GM21786 (cell line): ENCODE data around the gene LRP4.
A peak's percentile ranks its signal among the peaks of the same experiment; 100 is the strongest.
"Not testable (repeated sequence)": the region's sequence is repeated elsewhere in the genome, so short reads cannot be mapped to it uniquely, and the experiment has no call there.

Source experiments
- ATAC-seq: cut with Tn5 transposase; IDR thresholded peaks from one replicate; pipeline ENCODE4 v1.9.1; 2021; ENCODE audit not compliant: unreplicated experiment

Gene LRP4, protein sequence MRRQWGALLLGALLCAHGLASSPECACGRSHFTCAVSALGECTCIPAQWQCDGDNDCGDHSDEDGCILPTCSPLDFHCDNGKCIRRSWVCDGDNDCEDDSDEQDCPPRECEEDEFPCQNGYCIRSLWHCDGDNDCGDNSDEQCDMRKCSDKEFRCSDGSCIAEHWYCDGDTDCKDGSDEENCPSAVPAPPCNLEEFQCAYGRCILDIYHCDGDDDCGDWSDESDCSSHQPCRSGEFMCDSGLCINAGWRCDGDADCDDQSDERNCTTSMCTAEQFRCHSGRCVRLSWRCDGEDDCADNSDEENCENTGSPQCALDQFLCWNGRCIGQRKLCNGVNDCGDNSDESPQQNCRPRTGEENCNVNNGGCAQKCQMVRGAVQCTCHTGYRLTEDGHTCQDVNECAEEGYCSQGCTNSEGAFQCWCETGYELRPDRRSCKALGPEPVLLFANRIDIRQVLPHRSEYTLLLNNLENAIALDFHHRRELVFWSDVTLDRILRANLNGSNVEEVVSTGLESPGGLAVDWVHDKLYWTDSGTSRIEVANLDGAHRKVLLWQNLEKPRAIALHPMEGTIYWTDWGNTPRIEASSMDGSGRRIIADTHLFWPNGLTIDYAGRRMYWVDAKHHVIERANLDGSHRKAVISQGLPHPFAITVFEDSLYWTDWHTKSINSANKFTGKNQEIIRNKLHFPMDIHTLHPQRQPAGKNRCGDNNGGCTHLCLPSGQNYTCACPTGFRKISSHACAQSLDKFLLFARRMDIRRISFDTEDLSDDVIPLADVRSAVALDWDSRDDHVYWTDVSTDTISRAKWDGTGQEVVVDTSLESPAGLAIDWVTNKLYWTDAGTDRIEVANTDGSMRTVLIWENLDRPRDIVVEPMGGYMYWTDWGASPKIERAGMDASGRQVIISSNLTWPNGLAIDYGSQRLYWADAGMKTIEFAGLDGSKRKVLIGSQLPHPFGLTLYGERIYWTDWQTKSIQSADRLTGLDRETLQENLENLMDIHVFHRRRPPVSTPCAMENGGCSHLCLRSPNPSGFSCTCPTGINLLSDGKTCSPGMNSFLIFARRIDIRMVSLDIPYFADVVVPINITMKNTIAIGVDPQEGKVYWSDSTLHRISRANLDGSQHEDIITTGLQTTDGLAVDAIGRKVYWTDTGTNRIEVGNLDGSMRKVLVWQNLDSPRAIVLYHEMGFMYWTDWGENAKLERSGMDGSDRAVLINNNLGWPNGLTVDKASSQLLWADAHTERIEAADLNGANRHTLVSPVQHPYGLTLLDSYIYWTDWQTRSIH (N-terminal part only)

DNA sequence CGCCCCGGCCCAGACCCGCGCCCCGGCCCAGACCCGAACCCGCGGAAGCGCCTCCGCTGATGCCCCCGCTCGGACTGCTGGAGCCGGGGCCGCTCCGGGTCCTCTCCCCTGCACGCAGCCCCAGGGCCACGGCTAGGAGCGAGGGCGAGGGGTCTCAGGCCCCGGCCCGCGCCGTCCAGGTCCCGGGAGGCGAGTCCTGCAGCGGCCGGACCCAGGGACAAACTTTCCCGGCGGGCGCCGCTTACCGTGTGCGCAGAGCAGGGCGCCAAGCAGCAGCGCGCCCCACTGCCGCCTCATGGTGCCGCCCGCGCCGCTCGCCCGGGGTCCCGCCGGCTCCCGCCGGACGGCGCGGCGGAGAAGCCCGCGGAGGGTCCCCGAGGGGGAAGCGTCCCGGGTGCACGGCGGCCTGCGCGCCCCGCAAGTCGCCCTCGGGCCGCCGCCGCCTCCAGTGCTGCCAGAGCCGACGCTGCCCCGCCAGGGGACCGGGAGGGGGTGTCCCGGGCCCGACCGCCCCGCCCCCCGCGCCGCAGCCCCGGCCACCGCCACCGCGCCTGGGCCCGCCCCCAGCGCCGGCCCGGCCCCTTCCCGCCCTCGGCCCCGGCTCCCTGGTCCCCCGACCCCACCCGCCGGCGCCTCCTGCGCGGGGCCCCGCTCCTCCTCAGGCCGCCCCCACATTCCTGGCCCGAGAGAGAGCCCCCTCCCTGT, at the start of gene LRP4:
Gene LRP4, minus strand, starts transcription at position 468 of the 705 bp plus-strand sequence. Its CDS starts 171 bp downstream, at position 297.
- peak; percentile 53 for ATAC-seq

DNA sequence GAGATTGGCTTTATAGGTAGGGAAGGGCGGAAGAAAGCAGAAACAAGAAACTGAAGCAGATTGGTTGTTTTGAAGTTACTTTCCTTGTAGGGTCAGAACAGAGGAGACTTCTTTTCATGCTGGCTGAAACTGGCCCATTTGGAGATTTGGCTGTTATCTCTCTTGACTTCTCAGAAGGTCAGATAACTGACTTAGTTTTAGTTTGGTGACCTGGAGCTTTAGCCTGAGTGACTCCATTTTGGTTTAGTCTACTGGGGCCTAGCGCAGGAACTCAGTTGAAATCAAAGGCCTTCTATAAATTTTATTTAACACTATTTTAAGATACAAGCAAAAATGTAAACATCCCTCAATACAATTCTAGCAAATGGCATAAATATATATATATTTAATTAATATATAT, 49.6 kb upstream of the LRP4 start:
- ATAC-seq: no peak

DNA sequence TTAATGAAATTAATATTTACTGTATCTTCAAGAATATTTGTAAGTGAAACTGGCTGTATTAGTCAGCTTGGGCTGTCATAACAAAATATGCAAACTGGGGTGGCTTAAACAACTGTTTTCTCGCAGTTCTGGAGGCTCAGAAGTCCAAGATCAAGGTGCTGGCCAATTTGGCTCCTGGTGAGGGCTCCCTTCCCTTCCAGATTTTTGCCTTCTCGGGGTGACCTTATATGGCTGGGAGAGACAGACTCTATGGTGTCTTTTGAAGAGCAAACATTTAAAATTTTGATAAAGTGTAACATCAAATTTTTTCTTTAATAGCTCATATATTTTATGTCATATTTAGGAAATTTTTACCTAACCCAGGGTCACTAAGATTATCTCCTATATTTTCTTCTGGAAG, 48.4 kb upstream of the LRP4 start:
- no peak for ATAC-seq

DNA sequence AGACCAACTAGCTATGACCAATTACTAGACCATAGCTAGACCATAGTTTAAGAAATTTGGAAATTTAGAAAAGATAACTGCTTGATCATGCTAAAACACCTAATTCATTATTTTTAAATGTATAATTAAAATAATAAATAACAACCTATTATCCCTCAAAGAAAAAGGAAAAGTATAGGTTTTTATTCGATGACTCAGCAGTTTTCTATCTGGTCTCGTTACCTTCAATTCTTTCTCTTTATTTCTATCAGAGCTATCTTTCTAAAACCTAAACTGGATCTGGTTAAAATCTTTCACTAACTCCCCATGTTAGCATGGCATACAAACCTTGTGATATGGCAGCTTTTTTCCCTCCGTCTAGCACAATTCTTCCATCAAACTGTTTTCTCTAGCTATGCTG, 45.5 kb upstream of the LRP4 start:
- no peak for ATAC-seq

DNA sequence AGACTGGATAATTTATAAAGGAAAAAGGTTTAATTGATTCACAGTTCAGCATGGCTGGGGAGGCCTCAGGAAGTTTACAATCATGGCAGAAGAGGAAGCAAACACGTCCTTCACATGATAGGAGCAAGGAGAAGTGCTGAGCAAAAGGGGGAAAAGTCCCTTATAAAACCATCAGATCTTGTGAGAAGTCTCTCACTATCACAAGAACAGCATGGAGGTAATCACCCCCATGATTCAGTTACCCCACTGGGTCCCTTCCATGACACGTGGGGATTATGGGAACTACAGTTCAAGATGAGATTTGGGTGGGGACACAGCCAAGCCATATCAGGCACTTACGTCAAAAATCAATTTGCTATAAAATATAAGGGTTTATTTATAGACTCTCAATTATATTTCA, 43.5 kb upstream of the LRP4 start:
- not testable (repeated sequence) for ATAC-seq

DNA sequence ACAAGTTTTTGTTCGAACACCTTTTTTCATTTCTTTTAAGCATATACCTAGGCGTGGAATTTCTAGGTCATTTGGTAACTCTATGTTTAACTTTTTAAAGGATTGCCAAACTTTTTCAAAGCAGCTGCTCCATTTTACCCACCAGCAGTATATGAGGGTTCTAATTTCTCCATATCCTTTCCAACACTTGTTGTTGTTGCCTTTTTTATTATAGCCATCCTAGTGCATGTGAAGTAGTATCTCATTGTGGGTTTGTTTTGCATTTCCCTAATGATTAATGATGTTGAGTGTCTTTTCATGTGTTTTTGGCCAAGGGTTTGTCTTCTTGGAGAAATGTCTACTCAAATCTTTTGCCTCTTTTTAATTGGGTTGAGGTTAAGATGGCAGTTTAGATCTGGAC, 42.7 kb upstream of the LRP4 start:
- ATAC-seq: no peak

DNA sequence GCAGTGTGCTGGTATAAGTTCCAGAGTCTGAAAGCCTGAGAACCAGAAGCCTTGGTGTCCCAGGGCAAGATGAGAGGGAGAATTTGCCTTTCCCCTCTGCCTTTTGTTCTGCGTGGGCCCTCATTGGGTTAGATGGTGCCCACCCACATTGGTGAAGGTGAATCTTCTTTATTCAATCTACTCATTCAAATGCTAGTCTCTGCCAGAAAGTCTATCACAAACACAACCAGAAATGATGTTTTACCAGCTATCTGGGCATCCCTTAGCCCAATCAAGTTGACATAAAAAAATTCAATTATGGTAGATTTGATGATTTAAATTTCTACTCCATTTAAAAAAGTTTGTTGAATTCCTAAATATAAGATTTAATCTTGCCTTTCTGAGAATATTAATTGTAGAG, 40.4 kb upstream of the LRP4 start:
- no peak for ATAC-seq

DNA sequence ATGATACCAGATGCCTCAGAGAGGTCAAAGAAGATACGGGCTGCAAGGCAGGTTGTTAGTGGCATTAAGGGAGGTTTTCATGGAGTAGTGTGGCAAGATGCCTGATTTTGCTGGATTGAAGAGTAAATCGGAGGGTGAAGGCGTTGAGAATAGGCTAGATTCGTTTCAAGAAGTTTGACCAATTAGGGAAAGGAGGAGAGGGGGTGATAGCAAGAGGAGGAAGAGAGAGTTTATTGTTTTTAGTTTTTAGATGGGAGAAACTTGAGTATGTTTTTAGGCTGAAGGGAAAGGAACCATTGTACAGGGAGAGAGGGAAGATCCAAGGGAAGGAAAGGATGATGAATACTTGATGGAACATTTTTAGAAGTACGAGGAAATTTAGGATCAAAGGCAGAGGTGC, 34.7 kb upstream of the LRP4 start:
- ATAC-seq: no peak

DNA sequence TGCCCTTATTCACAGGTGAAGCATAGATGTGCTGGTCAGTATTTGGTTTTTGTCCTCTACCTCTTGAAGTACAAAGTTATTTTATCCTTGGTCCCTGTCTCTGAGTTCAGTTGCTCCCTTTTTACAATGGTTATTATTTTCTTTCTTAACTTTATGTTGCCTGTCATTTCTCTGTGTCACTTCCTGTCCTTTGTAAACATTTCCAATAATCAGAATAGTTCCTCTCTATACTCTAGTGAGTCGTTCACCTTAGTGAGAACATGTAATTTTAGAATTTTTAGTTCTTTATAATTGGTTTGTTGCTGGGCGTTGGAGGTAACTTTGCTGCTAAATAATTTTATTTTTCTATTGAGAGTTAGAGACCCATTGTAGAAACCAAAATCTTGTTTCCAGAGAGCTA, 34.2 kb upstream of the LRP4 start:
- ATAC-seq: no peak

DNA sequence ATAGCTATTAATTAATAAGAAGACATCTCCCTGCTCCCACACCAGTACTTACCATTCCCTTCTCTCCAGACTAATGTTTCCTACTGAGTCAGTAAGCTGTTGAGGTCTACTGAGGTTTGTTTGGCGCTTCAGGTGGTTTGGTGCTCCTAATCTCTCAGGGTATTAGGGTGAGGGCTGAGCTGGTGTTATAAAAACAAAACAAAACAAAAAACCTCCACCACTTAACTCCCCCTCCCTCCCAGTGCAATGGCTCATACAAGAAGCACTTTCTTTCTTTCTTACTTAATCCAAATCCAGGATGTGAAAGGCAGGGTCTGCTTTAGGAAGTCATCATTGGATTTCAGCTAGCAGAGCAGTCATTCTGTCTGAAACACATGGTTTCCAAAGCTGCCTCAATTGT, 33.5 kb upstream of the LRP4 start:
- ATAC-seq: no peak

DNA sequence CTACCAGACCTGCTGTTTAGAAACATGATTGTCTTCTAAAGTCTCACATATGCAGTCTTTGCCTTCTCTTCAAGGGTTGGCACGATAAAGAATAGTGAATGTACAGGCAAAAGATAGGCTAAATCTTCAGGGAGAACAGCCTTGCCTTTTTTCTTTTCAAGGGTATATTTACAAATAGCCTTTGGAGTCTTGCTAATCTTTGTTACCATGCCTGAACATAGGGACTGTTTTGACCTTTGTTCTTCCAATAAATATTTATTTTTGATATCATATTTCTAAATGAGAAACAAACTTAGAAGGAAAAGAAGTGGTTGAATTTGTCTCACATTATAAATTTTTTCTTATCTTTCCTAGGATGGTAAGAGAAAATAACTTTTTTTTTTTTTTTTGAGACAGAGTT, 30.9 kb upstream of the LRP4 start:
- no peak for ATAC-seq

DNA sequence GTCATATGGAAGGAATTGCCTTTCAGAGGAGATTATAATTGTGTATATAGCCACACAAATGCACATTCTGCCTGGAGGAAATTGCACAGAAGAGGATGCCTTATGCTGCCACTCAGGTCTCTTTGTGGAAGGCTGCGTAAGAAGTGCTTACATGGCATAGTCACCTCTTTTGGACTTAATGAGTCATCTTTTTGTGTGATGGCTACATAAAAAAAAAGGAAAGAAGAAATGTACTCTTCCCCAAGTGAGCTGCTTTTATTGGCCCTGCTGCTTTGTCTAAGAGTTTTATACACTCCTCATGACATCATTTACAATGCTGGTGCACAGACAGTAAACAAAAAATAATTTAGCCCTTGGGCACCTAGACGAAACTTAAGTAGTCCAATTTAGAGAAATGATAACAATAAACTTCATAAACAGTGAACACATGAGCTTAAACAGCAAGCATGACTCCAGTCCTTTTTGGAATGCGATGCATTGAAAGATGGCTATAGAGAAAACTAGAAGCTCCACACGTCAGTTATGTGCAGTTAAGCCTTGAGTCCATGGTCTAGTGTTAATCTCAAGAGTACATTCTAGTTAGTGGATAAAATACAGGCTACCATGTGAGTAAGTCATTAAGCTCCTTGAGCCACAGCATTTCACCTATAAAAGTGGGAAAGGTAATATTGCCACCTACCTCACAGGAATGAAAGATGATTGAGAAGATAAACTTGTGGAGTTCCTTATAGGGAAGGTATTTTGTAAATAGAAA, 30.2 kb upstream of the LRP4 start:
- no peak for ATAC-seq

DNA sequence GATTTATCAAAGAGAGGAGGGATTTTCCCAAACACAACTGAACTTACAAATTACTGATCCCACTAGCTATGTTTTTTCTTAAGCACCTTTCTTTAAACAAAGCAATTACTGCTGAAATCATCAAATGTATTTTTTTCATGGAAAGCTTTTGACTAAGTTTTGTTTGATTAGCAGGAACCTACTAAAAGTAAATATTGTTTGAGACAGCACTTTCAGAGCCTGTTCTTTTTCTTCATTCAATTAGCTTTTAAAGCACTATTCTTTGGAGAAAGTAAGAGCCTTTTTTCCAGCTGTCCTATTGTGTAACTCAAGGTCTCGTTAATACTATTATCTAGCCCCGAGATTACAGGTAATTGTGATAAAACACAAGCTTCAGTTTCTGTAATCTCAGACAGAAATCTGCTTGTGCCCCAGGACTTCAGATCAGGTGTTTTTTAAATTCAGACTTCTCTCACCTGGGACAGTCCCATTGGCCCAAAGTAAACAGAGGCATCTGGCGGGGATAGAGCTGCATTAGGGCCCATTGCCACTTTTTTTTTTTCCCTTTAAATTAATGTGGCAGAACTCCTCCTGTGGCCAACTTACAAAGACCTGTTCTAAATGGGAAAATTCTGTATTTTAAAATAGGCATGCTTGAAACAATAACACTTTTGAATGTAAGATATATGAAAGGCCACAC, 29.2 kb upstream of the LRP4 start:
- no peak for ATAC-seq

DNA sequence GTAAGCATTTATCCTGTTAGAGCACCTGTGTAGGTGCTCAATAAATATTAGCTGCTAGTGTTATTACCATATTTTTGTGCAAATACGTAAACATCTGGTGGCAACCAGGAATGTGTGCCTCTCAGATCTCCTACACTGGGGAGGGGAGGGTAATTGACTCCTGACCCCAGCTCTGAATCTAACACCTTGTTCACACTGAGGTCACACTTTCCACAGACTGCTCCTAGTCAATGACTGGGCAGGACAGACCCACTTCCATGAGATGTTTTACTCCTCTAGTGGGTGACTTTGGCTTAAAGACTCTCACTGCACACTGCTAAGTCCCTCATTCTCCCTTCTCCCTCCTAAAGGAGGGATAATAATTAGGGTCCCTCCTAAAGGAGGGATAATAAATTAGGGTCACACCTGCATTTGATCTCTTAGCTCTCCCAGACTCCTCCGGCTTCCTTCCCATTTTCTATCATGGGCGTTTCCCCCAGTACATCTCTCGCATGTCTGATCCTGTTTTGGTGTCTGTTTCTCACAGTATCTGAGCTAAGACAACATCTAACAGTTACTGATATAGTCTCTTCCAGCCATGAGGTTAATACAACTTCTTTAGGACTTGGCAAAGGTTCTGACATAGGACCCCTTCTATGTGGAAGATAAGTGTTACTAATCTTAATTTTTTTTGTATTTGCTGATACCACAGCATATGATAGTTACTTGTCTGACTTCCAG, 26.2 kb upstream of the LRP4 start:
- ATAC-seq: no peak

DNA sequence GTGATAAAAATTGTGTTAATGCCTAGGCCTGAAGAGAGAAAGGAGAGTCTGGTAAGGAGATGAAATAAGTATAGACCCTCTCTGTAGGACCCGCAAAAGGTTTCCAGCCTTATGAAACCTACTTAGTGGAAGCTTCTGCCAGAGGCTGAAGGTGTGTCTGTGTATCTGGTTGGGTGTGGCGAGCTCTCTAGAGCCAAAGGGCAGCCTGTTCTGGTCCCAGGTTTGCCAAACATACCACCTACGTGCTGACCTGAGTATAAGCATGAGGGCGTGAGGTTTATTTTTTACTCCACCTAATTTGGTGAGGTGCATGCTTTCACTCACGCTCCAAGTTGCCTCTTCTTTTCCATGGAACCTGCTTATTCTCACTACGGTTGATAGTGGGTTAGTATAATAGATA, 23.8 kb upstream of the LRP4 start:
- ATAC-seq: no peak

DNA sequence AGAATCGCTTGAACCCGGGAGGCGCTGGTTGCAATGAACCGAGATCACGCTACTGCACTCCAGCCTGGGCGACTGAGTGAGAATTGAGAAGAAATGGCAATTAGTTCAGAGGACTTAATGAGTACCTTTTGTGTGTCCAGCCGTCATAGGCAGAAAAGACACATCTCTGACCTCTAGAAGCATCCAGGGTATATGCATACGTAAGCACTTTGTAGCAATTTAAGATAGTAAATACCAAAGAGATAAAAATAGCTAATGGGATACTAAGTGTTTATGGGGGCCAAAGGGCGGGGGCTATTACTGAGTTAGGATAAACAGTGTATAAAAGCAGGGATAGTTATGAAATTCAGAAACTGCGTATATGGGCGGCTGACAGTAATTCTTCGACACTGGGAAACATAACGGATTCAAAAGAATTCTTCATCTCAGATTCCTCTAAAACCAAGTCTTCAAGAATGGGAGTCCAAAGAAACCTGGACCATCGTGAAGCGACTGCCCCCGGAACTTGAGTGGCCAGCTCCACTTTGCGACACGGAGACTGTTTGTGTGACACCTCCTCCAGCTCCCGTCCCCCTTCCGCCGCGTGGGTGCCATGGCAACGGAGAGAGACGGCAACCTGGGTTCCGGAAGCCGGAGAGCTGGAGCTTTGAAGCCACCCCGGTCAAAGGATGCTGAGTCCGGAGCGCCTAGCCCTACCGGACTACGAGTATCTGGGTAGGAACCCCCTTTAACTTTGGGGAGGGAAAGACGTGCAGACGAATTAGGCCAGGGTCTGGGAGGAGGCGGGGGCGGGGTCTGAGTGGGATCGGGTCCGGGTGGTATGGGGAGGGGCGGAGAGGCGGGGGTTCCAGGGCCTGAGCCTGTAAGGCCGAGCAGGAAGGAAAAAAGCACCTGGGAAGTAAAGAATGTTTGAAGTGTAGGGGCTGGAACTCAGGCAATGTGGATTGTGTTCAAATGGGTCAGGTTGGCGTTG, 18.1 kb upstream of the LRP4 start, which contains the start of gene CSTPP1:
Gene CSTPP1, plus strand, starts transcription at position 624 of the 973 bp plus-strand sequence. Its CDS starts 45 bp downstream, at position 669.
- ATAC-seq: peak; percentile 92

DNA sequence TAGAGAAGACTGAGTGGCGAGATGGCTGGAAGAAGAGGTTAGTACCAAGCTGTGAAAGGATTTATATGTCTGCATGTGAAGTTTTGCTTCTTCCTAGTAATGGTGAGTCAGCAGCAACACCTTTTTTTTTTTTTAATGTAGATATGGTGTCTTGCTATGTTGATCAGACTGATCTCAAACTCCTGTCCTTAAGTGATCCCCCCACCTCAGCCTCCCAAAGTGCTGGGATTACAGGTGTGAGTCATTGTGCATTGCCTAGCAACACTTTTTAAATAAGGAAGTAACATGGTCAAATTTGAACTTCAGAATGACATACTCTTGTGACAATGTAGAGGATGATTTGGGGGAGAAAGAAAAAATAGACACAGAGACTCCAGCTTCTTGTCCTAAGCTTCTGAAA, 11.7 kb upstream of the LRP4 start:
- no peak for ATAC-seq
